GM19372 (cell line): Measurements from ENCODE around the gene HTR2A.

Source experiments
- ATAC-seq: cut with Tn5 transposase; IDR thresholded peaks from one replicate; pipeline ENCODE4 v1.9.1; 2021; ENCODE audit warnings: mild to moderate bottlenecking, low read depth, moderate library complexity; ENCODE audit not compliant: unreplicated experiment

HTR2A gene

GRCh38 chr13:46874006-46874405, 22.8 kb downstream of the HTR2A start:
- no peak for ATAC-seq

GRCh38 chr13:46871557-46871956, 25.3 kb downstream of the HTR2A start:
- ATAC-seq: no peak

- ATAC-seq: no peak
Observed at GRCh38 chr13:46868091-46868490, 28.8 kb downstream of the HTR2A start.

DNA sequence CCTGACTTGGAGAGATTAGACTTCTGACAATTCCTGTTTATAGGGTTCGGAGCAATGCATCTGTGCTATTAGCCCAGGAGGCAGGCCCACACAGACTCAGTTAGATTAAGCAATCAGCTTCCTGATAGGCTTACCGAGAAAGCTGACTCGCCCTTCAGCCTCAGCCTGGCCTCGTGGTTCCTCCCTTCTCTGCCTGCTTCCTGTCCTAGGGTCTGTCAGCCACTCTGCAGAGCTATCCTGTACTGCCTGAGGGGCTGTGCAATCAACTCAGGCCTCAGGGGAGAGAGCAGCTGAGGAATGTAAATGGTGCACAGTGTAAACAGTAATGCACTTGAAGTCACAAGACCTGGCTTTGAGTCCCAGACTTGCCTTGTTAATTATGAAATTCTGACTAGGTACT, 30.7 kb downstream of the HTR2A start:
- ATAC-seq: no peak

DNA sequence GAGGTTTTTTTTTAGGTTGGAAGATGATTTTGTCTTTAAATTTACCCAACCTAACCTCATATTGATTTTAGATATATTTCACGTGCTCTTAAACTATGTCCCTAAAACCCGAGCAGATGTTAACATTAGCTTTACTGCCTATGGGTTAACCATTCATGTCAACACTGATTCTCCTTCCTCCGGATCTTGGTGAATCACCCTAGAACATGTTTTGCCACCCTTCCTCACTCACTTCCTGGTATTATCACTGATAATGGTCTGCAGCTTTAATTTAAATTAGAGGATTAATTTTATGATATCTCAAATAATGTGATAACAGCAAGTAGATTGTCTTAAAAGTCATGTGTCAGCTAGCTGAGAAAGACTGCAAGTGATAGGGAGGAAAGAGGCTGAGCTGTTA, 31.9 kb downstream of the HTR2A start:
- ATAC-seq: no peak

- no peak for ATAC-seq
Observed at GRCh38 chr13:46861959-46862358, 34.9 kb downstream of the HTR2A start.

GRCh38 chr13:46860722-46861121, 36.1 kb downstream of the HTR2A start:
- ATAC-seq: no peak

- ATAC-seq: no peak
Observed at GRCh38 chr13:46858776-46859175, 38.1 kb downstream of the HTR2A start.

GRCh38 chr13:46858163-46858562, 38.7 kb downstream of the HTR2A start:
- ATAC-seq: no peak

DNA sequence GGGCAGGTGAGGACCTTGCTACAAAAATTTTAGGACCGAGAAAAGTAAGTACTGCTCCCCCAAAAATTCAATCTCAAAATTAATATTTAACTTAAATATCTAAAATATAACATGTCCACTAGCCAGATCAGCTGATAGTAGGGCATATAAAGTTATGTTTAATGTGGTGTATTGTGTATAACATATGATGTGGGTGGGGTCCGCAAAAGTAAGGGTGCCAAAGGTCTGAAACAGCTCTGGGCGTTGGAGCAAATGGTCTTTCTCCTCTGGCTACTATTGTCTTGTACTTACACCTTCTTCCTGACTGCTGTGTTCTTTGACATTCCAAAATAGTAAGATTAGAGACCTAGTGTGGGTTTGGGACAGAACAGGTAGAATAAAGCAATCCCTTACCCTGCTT, 41.2 kb downstream of the HTR2A start:
- no peak for ATAC-seq

DNA sequence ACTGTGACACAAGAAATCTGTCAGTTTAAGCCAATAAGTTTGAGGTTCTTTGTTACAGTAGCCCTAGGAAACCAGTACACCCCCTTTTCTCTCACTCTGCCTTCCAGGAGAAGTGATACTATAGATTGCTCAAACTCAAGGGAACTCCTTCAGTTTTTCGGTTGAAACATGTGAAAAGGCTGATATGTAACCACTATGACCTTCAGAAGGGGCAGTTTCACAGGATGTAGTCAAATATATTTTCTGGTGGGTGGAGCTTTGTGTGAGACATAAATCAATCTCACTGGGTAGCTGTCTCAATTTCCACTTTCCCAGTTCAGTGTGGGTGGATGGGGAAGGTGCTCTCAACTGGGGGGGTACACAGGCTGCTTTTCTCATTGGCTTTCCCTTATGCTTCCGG, 41.7 kb downstream of the HTR2A start:
- ATAC-seq: peak; percentile 76

DNA sequence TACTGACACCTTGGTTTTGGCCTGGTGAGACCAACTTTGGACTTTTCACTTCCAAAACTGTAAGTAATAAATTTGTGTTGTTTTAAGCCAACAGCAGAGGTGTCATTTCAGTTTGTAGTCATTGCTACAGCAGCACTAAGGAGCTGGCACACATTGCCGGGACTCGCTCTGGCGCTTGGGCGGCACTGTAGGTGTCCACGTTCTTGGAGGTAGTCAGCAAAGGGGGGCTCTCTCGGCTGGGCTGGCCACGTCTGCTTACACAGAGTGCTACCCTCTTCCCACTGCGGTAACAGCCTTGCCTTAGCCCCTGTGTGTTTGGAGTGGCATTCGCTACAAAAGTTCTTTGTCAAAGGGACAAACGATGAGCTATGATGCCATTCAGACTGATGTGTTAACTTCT, 44.7 kb downstream of the HTR2A start:
- no peak for ATAC-seq

- ATAC-seq: no peak
Observed at GRCh38 chr13:46850214-46850613, 46.6 kb downstream of the HTR2A start.

DNA sequence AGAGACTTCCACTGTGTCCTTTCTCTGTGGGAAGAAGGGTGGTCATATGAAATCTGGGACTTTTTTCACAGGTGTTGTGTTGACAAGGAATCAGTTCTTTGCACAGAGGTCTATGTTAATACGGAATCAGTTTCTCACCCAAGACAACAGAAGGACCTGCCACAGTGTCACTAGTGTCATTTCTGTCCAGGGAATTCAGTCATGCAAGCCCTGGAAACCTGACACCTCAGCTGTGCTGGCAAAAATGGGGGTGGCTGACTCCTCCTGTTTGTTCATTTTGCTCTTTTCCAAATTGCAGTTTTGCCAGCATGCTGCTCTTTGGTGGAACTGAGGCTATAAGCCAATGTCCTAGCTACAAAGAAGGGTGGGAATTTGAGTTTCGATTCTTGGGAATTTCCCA, 50.1 kb downstream of the HTR2A start:
- ATAC-seq: no peak

DNA sequence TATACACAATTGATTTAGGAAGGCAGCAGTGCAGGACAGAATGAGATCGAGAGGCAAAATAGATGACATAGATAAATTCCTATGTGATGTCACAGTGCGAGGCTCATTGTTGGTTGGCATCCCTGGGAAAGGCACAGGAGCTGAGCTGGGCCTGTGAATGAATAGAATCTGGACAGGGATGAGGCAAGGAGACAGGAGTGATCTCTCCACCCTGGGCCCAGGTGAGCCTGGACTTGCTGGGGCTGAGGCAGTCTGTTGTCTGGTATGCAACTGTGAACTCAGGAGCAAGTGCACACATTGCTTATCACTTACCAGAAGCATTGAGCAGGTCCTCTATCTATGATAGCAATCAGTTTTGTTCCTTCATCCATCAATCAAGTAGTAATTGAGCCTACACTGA, 51.7 kb downstream of the HTR2A start:
- no peak for ATAC-seq

- no peak for ATAC-seq
Observed at GRCh38 chr13:46844431-46844830, 52.4 kb downstream of the HTR2A start.

DNA sequence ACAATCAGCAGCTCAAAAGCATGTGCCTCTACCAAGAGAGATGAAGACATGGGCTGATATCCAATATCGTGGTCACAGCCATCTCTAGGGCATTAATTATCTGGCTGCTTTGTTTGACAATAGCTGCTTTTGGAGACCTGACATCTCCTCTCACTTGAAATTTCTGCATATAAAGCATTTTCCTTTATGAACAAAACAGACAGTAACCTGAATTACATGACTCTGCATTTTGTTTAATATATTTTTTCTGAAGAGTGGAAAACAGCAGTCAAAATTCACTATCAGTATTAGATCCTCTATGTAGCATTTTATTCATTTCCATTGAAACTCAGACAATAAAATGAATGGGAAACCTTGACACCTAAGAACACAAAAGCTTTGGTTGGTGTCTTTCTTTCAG, 57.5 kb downstream of the HTR2A start:
- no peak for ATAC-seq

- no peak for ATAC-seq
Observed at GRCh38 chr13:46834657-46835056, 62.2 kb downstream of the HTR2A start.

DNA sequence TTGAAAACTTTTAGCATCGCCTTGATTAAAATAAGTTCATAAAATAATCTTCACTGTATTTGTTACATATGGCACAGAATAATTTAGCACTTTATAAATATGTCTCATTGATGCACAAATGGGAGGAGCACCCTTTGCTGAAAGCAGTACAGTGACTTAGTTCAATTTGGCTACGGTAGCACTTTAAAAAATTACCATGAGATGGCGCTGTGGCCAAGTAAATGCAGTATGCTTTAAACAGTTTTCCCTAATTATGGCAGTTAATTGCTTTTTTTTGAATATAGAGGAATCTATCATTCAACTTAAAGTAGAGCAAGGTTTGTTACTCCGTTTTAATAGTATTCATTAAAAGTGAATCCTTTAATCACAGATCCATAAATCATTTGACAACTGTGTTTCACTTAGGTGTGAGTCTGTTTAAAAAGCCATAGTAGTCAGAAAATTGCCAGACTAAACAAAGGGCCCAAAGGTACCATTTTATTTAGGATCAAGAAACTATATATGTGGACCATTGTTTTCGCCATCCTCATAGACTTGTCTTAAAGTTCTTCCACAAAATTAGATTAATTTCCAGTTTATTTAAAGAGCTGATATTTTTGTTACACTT, 65.2 kb downstream of the HTR2A start:
- no peak for ATAC-seq

DNA sequence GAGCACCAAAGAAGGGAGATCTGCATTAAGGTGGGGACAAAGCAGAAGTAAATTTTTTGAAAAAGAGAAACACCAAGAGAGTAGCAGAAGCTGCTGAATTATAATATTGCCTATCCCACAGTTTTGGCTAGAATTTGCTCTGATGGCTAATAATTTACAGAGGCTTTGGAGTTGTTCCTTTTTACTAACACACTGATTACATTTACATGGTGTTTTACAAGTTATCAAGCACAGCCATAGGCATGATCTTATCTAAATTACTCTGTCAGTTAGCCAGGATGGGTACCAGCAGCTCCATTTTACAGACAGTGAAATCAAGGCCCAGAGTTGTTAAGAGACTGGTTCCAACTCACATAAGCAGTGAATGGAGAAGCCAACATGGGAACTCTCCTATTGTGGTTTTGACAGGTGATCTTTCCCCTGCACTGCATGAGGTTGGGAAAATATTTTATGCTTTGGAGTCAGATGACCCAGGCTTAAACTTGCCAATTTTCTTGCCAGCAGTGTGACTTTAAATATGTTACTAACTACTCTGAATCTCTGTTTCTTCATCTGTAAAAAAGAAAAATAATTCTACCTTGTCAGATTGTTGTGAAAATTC, 66.3 kb downstream of the HTR2A start:
- ATAC-seq: no peak

GRCh38 chr13:46822551-46822950, 74.3 kb downstream of the HTR2A start:
- no peak for ATAC-seq

DNA sequence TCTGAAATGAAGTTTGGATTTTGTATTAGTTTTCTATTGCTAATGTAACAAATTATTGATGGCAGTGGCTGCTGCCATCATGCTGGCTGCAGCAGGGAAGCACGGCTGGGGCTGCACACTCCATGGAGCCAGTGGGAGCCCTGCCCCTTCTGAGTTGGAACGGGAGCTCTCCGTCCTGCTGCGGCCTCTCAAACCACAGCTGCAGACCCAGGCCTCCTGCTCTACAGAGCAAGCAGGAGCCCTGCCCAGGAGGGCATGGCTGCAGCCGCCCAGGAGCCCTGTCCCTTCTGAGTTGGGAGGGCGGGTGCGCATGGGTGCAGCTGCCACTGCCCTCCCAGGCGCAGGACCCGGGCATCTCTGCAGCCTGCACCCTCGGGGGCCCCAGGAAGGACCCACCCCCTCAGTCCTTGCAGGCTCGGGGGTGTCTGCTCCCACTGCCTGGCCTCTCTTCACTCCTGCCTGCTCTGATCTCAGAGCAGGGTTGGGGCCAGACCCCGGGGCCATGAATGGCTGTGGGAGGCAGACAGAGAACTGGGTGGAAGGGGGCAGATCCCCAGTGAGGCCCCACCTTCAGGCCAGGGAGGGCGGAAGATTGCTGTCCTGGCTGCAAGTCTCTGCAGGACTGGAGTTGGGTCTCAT, 78.9 kb downstream of the HTR2A start:
- ATAC-seq: no peak
